Measurements from ENCODE around the gene OGN. TPM values are rescaled to one million over a fixed set of nuclear protein-coding genes. Genes with fewer than 3 reads are reported as not detected.

Gene OGN
- total and polyA plus RNA-seq, 10 of the 15 experiments (the other 5 are each of a cell fraction or from before 2014, with no cell fraction given): 0.04 to 2.5 (median 0.15) TPM; not detected in 4

DNA sequence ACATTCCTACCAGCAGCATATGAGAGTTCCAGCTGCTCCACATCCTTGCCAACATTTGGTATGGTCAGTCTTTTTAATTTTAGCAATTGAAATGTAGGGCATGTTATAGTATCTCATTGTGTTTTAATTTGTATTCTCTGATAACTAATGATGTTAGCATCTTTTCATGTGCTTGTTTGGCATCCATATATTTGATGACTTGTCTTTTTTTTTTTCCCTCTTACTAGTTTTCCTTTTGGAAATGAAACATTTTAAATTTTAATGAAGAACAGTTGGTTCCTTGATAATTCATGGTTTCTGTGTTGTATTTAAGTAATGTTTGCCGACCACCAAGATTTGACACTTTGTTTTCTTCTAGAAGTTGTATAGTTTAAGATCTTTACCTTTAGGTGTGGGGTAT is 8.8 kb downstream of the OGN start:
- Histone ChIP-seq H4K20me1 (ENCODE audit: control insufficient read depth, insufficient read depth) (no peaks in the 10 kb centered on the region), H3K4me3 (no peak overlapping the region), H3K4me1 (ENCODE audit: control insufficient read depth, insufficient read depth, low read length) (no peaks in the 10 kb centered on the region), H3K27me3 (replicated peaks in 1 of 2; ENCODE audit: control insufficient read depth in 2 of 2, insufficient read depth in 2 of 2, low read length in 1 of 2) (no peaks in the 10 kb centered on the region), H3K79me2 (ENCODE audit: control insufficient read depth, insufficient read depth, low read length) (no peaks in the 10 kb centered on the region), H3K27ac (ENCODE audit: control insufficient read depth, insufficient read depth) (no peak overlapping the region), H2AFZ (ENCODE audit: control insufficient read depth, low read depth, low read length) (no peak overlapping the region), H3K9ac (ENCODE audit: control insufficient read depth, insufficient read depth, low read length) (no peak overlapping the region), H3K9me3 (replicated peaks; ENCODE audit: control insufficient read depth, insufficient read depth, low read length) (no peaks in the 10 kb centered on the region), H3K4me2 (ENCODE audit: control insufficient read depth, insufficient read depth) (no peak overlapping the region), H3K36me3 (ENCODE audit: control insufficient read depth in 2 of 2, insufficient read depth in 2 of 2, low read length in 1 of 2) (no peaks in the 10 kb centered on the region)
- BruUV-seq (replicated peaks): no TSS peak
- ChIA-PET CTCF (no interaction called here), SMC1A (ENCODE audit: uncharacterized antibody, unreplicated experiment) (no interaction called here), POLR2A (no interaction called here), RAD21 (ENCODE audit: unreplicated experiment) (no interaction called here)
- FAIRE-seq: no peak
- WGBS (ENCODE audit: insufficient coverage, insufficient replicate concordance, low lambda C conversion rate, missing lambda C conversion rate): 100% methylated on average over 1 of the region's 1 CpG
- DNase-seq (ENCODE audit: low read depth, low spot score): no peak
- intact Hi-C loops (cut with micrococcal nuclease; ENCODE audit: unreplicated experiment): no loop called here
- in situ Hi-C loops (cut with MboI): no loop called here
- no peak for ATAC-seq
- TF ChIP-seq ZSCAN29 (IDR thresholded peaks at IDR 0.05) (no peak), ZBED1 (IDR thresholded peaks at IDR 0.05; ENCODE audit: borderline replicate concordance) (no peak), RUNX3 (IDR thresholded peaks at IDR 0.05; ENCODE audit: low read length) (no peak), BMI1 (IDR thresholded peaks at IDR 0.05; ENCODE audit: borderline replicate concordance) (no peak), SREBF2 (IDR thresholded peaks at IDR 0.05; ENCODE audit: low read length) (no peak), ZNF24 (IDR thresholded peaks at IDR 0.05) (no peak), ETV6 (conservative IDR thresholded peaks at IDR 0.05 in 1 of 2, IDR thresholded peaks at IDR 0.05 in 1 of 2; ENCODE audit: borderline replicate concordance in 1 of 2, low read depth in 1 of 2) (no peak), NBN (IDR thresholded peaks at IDR 0.05) (no peak), SMC3 (IDR thresholded peaks at IDR 0.05; ENCODE audit: borderline replicate concordance, low read length) (no peak), LARP7 (IDR thresholded peaks at IDR 0.05) (no peak), ZZZ3 (IDR thresholded peaks at IDR 0.05; ENCODE audit: control insufficient read depth, insufficient read length, low read depth) (no peak), SUPT20H (IDR thresholded peaks at IDR 0.05; ENCODE audit: borderline replicate concordance, control insufficient read depth, low read depth, low read length) (no peak)
- TF ChIP-seq, protein P1, sequence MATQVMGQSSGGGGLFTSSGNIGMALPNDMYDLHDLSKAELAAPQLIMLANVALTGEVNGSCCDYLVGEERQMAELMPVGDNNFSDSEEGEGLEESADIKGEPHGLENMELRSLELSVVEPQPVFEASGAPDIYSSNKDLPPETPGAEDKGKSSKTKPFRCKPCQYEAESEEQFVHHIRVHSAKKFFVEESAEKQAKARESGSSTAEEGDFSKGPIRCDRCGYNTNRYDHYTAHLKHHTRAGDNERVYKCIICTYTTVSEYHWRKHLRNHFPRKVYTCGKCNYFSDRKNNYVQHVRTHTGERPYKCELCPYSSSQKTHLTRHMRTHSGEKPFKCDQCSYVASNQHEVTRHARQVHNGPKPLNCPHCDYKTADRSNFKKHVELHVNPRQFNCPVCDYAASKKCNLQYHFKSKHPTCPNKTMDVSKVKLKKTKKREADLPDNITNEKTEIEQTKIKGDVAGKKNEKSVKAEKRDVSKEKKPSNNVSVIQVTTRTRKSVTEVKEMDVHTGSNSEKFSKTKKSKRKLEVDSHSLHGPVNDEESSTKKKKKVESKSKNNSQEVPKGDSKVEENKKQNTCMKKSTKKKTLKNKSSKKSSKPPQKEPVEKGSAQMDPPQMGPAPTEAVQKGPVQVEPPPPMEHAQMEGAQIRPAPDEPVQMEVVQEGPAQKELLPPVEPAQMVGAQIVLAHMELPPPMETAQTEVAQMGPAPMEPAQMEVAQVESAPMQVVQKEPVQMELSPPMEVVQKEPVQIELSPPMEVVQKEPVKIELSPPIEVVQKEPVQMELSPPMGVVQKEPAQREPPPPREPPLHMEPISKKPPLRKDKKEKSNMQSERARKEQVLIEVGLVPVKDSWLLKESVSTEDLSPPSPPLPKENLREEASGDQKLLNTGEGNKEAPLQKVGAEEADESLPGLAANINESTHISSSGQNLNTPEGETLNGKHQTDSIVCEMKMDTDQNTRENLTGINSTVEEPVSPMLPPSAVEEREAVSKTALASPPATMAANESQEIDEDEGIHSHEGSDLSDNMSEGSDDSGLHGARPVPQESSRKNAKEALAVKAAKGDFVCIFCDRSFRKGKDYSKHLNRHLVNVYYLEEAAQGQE (IDR thresholded peaks at IDR 0.05; ENCODE audit: low read depth, low read length): no peak
- TF ChIP-seq, protein P2, sequence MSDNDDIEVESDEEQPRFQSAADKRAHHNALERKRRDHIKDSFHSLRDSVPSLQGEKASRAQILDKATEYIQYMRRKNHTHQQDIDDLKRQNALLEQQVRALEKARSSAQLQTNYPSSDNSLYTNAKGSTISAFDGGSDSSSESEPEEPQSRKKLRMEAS (IDR thresholded peaks at IDR 0.05; ENCODE audit: low read depth, low read length): no peak
- TF ChIP-seq, protein P3, sequence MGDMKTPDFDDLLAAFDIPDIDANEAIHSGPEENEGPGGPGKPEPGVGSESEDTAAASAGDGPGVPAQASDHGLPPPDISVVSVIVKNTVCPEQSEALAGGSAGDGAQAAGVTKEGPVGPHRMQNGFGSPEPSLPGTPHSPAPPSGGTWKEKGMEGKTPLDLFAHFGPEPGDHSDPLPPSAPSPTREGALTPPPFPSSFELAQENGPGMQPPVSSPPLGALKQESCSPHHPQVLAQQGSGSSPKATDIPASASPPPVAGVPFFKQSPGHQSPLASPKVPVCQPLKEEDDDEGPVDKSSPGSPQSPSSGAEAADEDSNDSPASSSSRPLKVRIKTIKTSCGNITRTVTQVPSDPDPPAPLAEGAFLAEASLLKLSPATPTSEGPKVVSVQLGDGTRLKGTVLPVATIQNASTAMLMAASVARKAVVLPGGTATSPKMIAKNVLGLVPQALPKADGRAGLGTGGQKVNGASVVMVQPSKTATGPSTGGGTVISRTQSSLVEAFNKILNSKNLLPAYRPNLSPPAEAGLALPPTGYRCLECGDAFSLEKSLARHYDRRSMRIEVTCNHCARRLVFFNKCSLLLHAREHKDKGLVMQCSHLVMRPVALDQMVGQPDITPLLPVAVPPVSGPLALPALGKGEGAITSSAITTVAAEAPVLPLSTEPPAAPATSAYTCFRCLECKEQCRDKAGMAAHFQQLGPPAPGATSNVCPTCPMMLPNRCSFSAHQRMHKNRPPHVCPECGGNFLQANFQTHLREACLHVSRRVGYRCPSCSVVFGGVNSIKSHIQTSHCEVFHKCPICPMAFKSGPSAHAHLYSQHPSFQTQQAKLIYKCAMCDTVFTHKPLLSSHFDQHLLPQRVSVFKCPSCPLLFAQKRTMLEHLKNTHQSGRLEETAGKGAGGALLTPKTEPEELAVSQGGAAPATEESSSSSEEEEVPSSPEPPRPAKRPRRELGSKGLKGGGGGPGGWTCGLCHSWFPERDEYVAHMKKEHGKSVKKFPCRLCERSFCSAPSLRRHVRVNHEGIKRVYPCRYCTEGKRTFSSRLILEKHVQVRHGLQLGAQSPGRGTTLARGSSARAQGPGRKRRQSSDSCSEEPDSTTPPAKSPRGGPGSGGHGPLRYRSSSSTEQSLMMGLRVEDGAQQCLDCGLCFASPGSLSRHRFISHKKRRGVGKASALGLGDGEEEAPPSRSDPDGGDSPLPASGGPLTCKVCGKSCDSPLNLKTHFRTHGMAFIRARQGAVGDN (IDR thresholded peaks at IDR 0.05): no peak

Data from GM12878 (cell line).